ENCODE results near the gene NOS3. TPM values are rescaled to one million over a fixed set of nuclear protein-coding genes. Genes with fewer than 3 reads are reported as not detected.
"Not testable (repeated sequence)": the region's sequence is repeated elsewhere in the genome, so short reads cannot be mapped to it uniquely, and the experiment has no call there.

The NOS3 gene
- total and polyA plus RNA-seq, 12 donors, result 10.0 to 53.3 (median 13.3) TPM

DNA sequence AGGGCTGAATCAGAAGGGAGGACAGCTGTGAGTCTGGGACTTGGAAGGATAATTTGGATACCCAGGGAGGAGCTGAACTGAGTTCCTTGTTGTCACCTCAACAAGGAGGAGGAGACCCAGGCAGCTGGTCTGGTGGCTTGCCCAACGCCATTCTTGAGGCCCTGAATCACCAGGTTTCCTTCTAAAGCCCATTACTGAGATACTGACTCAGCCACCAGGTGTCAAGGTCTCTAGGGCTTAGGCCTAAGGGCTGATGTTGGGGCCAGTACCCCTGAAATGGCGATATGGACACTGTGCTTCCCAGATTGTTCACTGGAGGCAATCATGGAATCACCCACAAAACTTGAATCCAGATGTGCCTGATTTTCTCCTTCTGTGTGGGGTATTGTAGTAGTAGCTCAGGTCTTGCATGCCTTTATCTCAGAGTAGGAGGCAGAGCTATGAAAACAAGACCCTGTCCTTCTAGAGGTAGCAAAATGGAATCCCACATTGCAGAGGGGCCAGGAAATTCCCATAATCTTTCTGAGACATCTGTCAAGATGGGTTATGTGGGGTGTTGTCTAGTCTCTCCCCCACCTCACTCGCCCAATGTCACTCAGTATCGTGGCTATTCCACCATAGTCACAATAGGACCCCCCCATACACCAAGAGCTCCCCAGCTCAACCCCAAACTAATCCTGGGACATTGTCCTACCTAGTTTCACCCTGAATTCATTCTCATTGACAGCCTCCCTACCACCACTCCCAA is 35.3 kb downstream of the NOS3 start:
- WGBS, 2 donors, result 87 to 88% methylated on average over 4 of the region's 4 CpGs

DNA sequence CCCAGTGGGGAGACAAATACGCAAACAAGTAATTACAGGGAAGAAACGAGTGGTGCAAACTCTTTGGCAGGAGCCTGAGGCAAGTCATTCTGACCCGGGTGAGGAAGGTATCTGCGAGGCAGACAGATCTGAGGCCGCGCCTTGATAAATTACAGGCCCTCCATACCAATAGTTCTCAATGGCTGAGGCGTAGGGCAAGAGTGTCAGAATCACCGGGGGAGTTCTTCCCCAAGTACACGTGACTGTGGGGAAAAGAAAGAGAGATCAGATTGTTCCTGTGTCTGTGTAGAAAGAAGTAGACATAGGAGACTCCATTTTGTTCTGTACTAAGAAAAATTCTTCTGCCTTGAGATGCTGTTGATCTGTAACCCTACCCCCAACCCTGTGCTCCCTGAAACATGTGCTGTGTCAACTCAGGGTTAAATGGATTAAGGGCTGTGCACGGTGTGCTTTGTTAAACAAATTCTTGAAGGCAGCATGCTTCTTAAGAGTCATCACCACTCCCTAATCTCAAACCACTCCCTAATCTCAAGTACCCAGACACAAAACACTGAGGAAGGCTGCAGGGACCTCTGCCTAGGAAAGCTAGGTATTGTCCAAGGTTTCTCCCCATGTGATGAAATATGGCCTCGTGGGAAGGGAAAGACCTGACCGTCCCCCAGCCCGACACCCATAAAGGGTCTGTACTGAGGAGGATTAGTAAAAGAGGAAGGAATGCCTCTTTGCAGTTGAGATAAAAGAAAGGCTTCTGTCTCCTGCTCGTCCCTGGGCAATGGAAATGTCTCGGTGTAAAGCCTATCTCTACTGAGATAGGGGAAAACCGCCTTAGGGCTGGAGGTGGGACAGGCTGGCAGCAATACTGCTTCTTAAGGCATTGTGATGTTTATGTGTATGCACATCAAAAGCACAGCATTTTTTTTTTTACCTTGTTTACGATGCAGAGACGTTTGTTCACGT is 36.2 kb downstream of the NOS3 start:
- 39 to 46% methylated on average over 19 of the region's 19 CpGs for WGBS, 2 donors
- peak overlapping the region in 5 of 10 donors; percentile 68 to 84 (median 79) for H3K4me3 ChIP-seq

More for the DNA sequence above, 35.3 kb downstream of the NOS3 start:
- ATAC-seq (no peak), DNase-seq (no peak)
- H3K9me3 ChIP-seq, result no peaks in the 10 kb centered on the region
- H3K4me1 ChIP-seq, result peaks cover 3 to 21% (median 14%) of the 10 kb centered on the region in 9 donors
- intact Hi-C loops (cut with DNase I), result loop anchor here in 3 of 10 donors (5.0 kb wide), 2 partner anchors 66 to 86 kb away; no protein-coding TSS in a partner anchor
- no peak overlapping the region for H3K27ac ChIP-seq
- peaks cover 0 to 17% (median 8%) of the 10 kb centered on the region in 7 donors for H3K27me3 ChIP-seq
- TF ChIP-seq, protein P1, sequence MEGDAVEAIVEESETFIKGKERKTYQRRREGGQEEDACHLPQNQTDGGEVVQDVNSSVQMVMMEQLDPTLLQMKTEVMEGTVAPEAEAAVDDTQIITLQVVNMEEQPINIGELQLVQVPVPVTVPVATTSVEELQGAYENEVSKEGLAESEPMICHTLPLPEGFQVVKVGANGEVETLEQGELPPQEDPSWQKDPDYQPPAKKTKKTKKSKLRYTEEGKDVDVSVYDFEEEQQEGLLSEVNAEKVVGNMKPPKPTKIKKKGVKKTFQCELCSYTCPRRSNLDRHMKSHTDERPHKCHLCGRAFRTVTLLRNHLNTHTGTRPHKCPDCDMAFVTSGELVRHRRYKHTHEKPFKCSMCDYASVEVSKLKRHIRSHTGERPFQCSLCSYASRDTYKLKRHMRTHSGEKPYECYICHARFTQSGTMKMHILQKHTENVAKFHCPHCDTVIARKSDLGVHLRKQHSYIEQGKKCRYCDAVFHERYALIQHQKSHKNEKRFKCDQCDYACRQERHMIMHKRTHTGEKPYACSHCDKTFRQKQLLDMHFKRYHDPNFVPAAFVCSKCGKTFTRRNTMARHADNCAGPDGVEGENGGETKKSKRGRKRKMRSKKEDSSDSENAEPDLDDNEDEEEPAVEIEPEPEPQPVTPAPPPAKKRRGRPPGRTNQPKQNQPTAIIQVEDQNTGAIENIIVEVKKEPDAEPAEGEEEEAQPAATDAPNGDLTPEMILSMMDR (IDR thresholded peaks at IDR 0.05), result no peak
- peaks cover 0 to 3% (median 0%) of the 10 kb centered on the region in 9 donors for H3K36me3 ChIP-seq
- H3K4me3 ChIP-seq, result no peak overlapping the region

GRCh38 chr7:151027728-151028130 is 36.9 kb downstream of the NOS3 start:
- intact Hi-C loops (cut with DNase I), result loop anchor here in 6 of 10 donors (1.0 to 5.0 kb wide), 7 partner anchors 31 to 85 kb away; partner anchors contain the start of genes SLC4A2 (in 2 of the 6) and AGAP3 (in 1 of the 6)
- H3K9me3 ChIP-seq, H3K27me3 ChIP-seq, ATAC-seq, DNase-seq: not testable (repeated sequence)
- 6 to 9% methylated on average over 16 of the region's 16 CpGs for WGBS, 2 donors
- Histone ChIP-seq H3K27ac (peak overlapping the region in 9 of 10 donors; percentile 42 to 91 (median 81)), H3K4me1 (peaks cover 3 to 21% (median 14%) of the 10 kb centered on the region in 9 donors), H3K36me3 (peaks cover 0 to 15% (median 0%) of the 10 kb centered on the region in 9 donors), H3K4me3 (peak overlapping the region in 9 of 10 donors; percentile 57 to 84 (median 77))

More for the DNA sequence above, 36.2 kb downstream of the NOS3 start:
- DNase-seq, H3K36me3 ChIP-seq, H3K27me3 ChIP-seq, H3K9me3 ChIP-seq, ATAC-seq: not testable (repeated sequence)
- intact Hi-C loops (cut with DNase I), result loop anchor here in 3 of 10 donors (5.0 kb wide), 2 partner anchors 65 to 85 kb away; no protein-coding TSS in a partner anchor
- peaks cover 3 to 21% (median 14%) of the 10 kb centered on the region in 9 donors for H3K4me1 ChIP-seq
- peak overlapping the region in 3 of 10 donors; percentile 75 to 84 (median 83) for H3K27ac ChIP-seq

GRCh38 chr7:151028131-151028947 is 37.5 kb downstream of the NOS3 start, which contains the start of gene ABCB8:
TSS of gene ABCB8 (plus strand) at chr7:151028450. CDS start at chr7:151028516, 66 bp downstream.
- H3K4me3 ChIP-seq, result peak within 1 kb of the TSS; percentile 29 to 84 (median 74)
- WGBS, 2 donors, result 1% methylated on average over 53 of the region's 53 CpGs
- H3K4me1 ChIP-seq, result peaks cover 3 to 21% (median 14%) of the 10 kb centered on the region in 9 donors
- H3K9me3 ChIP-seq, result no peaks in the 10 kb centered on the region
- intact Hi-C loops (cut with DNase I), result loop anchor here in 6 of 10 donors (1.0 to 5.0 kb wide), 7 partner anchors 30 to 84 kb away; partner anchors contain the start of genes SLC4A2 (in 2 of the 6) and AGAP3 (in 1 of the 6)
- ATAC-seq, result peak; percentile 94 to 98 (median 96)
- peak; percentile 95 to 100 for DNase-seq
- TF ChIP-seq, protein P1 (IDR thresholded peaks at IDR 0.05), result peak in 8 of 9 donors; percentile 39 to 82 (median 64)
- peaks cover 0 to 3% (median 0%) of the 10 kb centered on the region in 7 donors for H3K27me3 ChIP-seq
- H3K27ac ChIP-seq, result peak within 1 kb of the TSS; percentile 36 to 91 (median 82)
- peaks cover 0 to 19% (median 0%) of the 10 kb centered on the region in 9 donors for H3K36me3 ChIP-seq

All from heart right ventricle (tissue), 16 donors.